Fibroblast of lung (primary cell): ENCODE results near the gene MID1.

Experiments used
- EZH2 ChIP-seq: IDR thresholded peaks from 2 replicates; pipeline ENCODE4 v1.5.1; 2012; ENCODE audit warnings: low read length, control low read depth, mild to moderate bottlenecking; ENCODE audit errors: missing control alignments
- TF ChIP-seq, protein P1 (sequence below), 2 donors: IDR thresholded peaks in 1 of 2; conservative IDR thresholded peaks in 1 of 2; 1 replicate in 1 of 2; 2 replicates in 1 of 2; pipeline ENCODE4 v1.5.1; 2011 to 2012; ENCODE audit warnings: low read length in 2 of 2, control low read depth in 1 of 2, inconsistent platforms in 1 of 2, low read depth in 1 of 2, mild to moderate bottlenecking in 1 of 2

DNA sequence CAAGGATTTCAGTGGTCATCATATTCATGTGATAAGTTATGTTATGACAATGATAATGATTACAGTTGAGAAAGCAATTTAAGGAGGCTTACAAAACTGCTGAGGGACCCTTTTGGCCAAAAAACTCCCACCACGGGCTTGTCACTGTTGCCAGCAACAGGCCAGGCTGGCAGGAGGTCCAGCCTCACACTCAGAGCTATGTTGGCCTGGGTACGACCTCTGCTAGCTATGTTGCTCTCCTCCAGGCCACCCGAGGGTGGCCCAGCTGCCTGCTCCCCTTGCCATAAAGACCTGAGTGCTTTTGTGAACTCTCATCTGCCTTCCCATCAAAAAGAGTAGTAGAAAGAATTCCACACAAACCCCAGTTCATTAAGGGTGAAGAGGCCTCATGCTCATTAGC, 52.0 kb downstream of the MID1 start:
- TF ChIP-seq, protein P1, sequence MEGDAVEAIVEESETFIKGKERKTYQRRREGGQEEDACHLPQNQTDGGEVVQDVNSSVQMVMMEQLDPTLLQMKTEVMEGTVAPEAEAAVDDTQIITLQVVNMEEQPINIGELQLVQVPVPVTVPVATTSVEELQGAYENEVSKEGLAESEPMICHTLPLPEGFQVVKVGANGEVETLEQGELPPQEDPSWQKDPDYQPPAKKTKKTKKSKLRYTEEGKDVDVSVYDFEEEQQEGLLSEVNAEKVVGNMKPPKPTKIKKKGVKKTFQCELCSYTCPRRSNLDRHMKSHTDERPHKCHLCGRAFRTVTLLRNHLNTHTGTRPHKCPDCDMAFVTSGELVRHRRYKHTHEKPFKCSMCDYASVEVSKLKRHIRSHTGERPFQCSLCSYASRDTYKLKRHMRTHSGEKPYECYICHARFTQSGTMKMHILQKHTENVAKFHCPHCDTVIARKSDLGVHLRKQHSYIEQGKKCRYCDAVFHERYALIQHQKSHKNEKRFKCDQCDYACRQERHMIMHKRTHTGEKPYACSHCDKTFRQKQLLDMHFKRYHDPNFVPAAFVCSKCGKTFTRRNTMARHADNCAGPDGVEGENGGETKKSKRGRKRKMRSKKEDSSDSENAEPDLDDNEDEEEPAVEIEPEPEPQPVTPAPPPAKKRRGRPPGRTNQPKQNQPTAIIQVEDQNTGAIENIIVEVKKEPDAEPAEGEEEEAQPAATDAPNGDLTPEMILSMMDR (conservative IDR thresholded peaks at IDR 0.05 in 1 of 2, IDR thresholded peaks at IDR 0.05 in 1 of 2; ENCODE audit: low read depth in 1 of 2, low read length in 2 of 2): no peak
- TF ChIP-seq EZH2: no peak
